ENCODE data around the gene CCDC197. TPM values are rescaled to one million over a fixed set of nuclear protein-coding genes. Genes with fewer than 3 reads are reported as not detected.
A peak's percentile ranks its signal among the peaks of the same experiment; 100 is the strongest.

CCDC197 gene
- total and polyA plus RNA-seq, 2 of the 4 experiments (the other 2 are of a cell fraction) = not detected

DNA sequence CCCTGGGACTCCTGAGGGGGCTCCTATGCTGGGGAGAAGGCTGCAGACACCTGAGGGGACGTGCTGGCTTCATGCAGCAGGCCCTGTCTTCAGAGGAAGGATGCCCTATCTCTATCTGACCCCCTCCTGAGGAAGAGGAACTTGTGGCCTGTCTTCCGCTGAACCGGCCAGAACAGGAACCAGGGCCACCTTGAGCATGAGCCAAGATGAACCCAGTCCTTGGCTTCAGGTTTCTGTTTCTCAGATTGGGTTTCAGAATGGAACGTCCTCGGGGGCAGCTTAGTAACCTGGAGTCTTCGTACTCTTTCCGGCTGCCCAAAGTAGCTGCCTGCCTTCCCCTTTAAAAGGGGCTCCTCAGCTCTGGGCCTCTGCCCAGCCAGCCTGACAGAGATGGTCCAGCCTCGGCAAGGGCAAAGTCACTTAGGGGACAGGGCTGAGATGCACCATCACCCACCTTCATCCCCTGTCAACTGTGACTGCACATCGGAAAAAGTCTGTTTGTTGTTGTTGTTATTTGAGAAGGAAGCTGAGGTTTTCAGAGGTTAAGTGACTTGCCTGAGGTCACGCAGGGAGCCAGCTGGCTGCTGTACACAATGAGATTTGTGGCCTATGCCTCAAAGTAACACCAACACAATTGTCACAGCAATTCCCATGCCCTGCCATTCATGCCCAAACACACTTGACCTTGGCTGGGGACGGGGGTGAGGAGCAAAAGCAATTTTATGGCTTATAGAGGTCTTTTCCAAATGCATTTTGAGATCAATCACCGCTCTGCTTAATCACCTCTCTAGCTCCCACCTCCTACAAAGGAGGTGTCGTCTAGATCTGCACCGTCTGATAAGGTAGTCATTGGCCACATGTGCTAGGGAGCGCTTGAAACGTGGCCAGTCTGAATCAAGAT is 34.1 kb upstream of the CCDC197 start (continued):
- no peak for TF ChIP-seq CEBPB (IDR thresholded peaks at IDR 0.05; ENCODE audit: low read depth, low read length)
- 0 out of 2 replicates have a peak, but pooled peaks have one; percentile 29 for TF ChIP-seq FOS (IDR thresholded peaks at IDR 0.05; ENCODE audit: low read depth, low read length)
- no peak; the same call in 1 of the 2 replicates for TF ChIP-seq NFE2L2 (IDR thresholded peaks at IDR 0.05; ENCODE audit: low read depth, low read length)

DNA sequence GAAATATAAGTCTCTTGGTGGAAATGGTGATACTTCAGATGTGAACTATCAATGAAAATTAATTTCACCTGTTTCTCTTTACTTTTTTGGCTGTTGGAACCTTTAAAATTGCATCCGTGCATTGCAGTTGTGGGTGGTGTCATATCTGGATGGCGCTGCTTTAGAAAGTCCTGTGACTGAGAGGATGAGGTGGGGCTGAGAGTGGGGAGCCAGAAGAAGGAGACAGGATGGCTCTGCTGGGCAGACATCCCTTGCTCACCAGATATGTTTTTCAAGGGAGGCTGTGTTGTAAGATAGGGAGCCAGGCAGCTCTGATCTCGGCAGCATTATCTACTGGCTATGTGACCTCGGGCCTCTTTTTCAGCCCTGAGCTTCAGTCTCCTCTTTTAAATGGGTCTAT is 33.4 kb upstream of the CCDC197 start:
- Histone ChIP-seq H3K23ac (ENCODE audit: low read depth, low read length) (no peak overlapping the region), H3K4ac (ENCODE audit: low read depth, low read length) (peak overlapping the region; percentile 29; the same call in 1 of the 2 replicates), H3K4me1 (ENCODE audit: control insufficient read depth, insufficient read depth, low read length) (peaks cover 30% of the 10 kb centered on the region), H2BK20ac (ENCODE audit: low read depth, low read length) (no peak overlapping the region; the same call in 1 of the 2 replicates), H3K4me3 (ENCODE audit: insufficient read depth, low read depth, low read length) (no peak overlapping the region), H2AK9ac (replicated peaks; ENCODE audit: low read depth, low read length, poor library complexity) (no peak overlapping the region), H3K27ac (ENCODE audit: insufficient read depth, low read length) (no peak overlapping the region), H2BK15ac (ENCODE audit: low read depth, low read length) (peak overlapping the region; percentile 41; the same call in 1 of the 3 replicates), H3K56ac (ENCODE audit: extremely low read depth, insufficient read depth, low read length) (no peak overlapping the region), H3K4me2 (ENCODE audit: low read depth, low read length) (no peak overlapping the region), H2BK120ac (ENCODE audit: low read depth, low read length) (0 out of 2 replicates have a peak overlapping the region, but pooled peaks have one; percentile 18), H3K36me3 (ENCODE audit: control insufficient read depth, insufficient read depth, low read length) (no peaks in the 10 kb centered on the region), H3K27me3 (ENCODE audit: control insufficient read depth, insufficient read depth, low read length) (no peaks in the 10 kb centered on the region), H4K91ac (ENCODE audit: insufficient read depth, low read depth, low read length) (no peak overlapping the region), H3K9me1 (ENCODE audit: insufficient read depth, low read length) (peaks cover 25% of the 10 kb centered on the region), H3K18ac (ENCODE audit: low read depth, low read length) (no peak overlapping the region; the same call in 1 of the 2 replicates), H3K14ac (replicated peaks; ENCODE audit: low read depth, low read length) (no peak overlapping the region), H2BK5ac (ENCODE audit: low read depth, low read length, poor library complexity, severe bottlenecking) (no peak overlapping the region), H4K20me1 (ENCODE audit: insufficient read depth, low read length) (peaks cover 4% of the 10 kb centered on the region; the same call in 1 of the 2 replicates), H2AFZ (replicated peaks; ENCODE audit: low read length, poor library complexity) (no peak overlapping the region), H4K5ac (ENCODE audit: low read depth, low read length) (no peak overlapping the region), H4K8ac (ENCODE audit: low read depth in 2 of 2, low read length in 2 of 2) (no peak overlapping the region), H3K9ac (ENCODE audit: low read depth, low read length) (no peak overlapping the region), H2AK5ac (ENCODE audit: low read depth, low read length) (peak overlapping the region; percentile 36; the same call in 1 of the 2 replicates), H3K9me3 (ENCODE audit: control insufficient read depth, insufficient read depth, low read length) (no peaks in the 10 kb centered on the region), H3K79me1 (ENCODE audit: low read depth in 1 of 2, low read length in 2 of 2) (no peaks in the 10 kb centered on the region)
- no peak for TF ChIP-seq CHD1 (IDR thresholded peaks at IDR 0.05; ENCODE audit: low read depth, low read length)
- no peak for TF ChIP-seq CEBPB (IDR thresholded peaks at IDR 0.05; ENCODE audit: low read depth, low read length)
- no peak for TF ChIP-seq FOS (IDR thresholded peaks at IDR 0.05; ENCODE audit: low read depth, low read length)
- no peak for TF ChIP-seq SMC3 (IDR thresholded peaks at IDR 0.05; ENCODE audit: low read depth, low read length)
- TF ChIP-seq POLR2A (IDR thresholded peaks at IDR 0.05; ENCODE audit: low read depth, low read length) = no peak
- TF ChIP-seq BHLHE40 (IDR thresholded peaks at IDR 0.05; ENCODE audit: low read depth, low read length) = no peak
- TF ChIP-seq RCOR1 (IDR thresholded peaks at IDR 0.05; ENCODE audit: insufficient replicate concordance, low read length) = no peak
- in situ Hi-C loops (cut with MboI; ENCODE audit: low sequenced_read_pairs) (no loop called here), dilution Hi-C loops (cut with HindIII; ENCODE audit: low sequenced_read_pairs, unreplicated experiment) (no loop called here), intact Hi-C loops (cut with micrococcal nuclease) (no loop called here)
- WGBS, 2 experiments (ENCODE audit: extremely low coverage in 2 of 2, insufficient read length in 1 of 2) = 100% methylated on average over 1 of the region's 4 CpGs; no CpG with 5 or more reads in 1 of the 2 experiments
- no peak for DNase-seq
- BruUV-seq (replicated peaks) = no TSS peak
- ChIA-PET POLR2A (ENCODE audit: unreplicated experiment) (no interaction called here), CTCF (interaction anchor here (0.6 to 1.3 kb wide), 2 partner anchors 24 to 1812 kb away, joined by 3 to 5 read pairs; no protein-coding TSS in a partner anchor)
- no peak for ATAC-seq (ENCODE audit: low read depth)

Measured in IMR-90 (cell line).